ENCODE measurements around the gene YARS2.
"Not testable (repeated sequence)": the region's sequence is repeated elsewhere in the genome, so short reads cannot be mapped to it uniquely, and the experiment has no call there.

- not testable (repeated sequence) for TF ChIP-seq CTCF (IDR thresholded peaks at IDR 0.05; ENCODE audit: low read depth, low read length, poor library complexity, severe bottlenecking); EZH2phosphoT487 (IDR thresholded peaks at IDR 0.05; ENCODE audit: borderline replicate concordance, low read length)
These were observed 30.4 kb downstream of the YARS2 start for GRCh38 chr12:32725308-32725707.
